Breast epithelium (tissue), 3 donors: ENCODE measurements around the gene CPNE4.

Source experiments
- CTCF ChIP-seq, 3 donors: fragments of 450-650 bp; IDR thresholded peaks; one replicate each; pipeline ENCODE4 v1.5.1; 2016 to 2017; ENCODE audit warnings: antibody characterized with exemption in 3 of 3, mild to moderate bottlenecking in 3 of 3, moderate library complexity in 3 of 3
- POLR2A ChIP-seq: fragments of 450-650 bp; IDR thresholded peaks from one replicate; pipeline ENCODE4 v1.6.1; 2016; ENCODE audit warnings: antibody characterized with exemption, mild to moderate bottlenecking, moderate library complexity
- POLR2AphosphoS5 ChIP-seq, 3 donors: sonication (generic); formaldehyde crosslinking; IDR thresholded peaks; one replicate each; pipeline ENCODE4 v1.6.1; 2017; ENCODE audit warnings: antibody characterized with exemption in 3 of 3

GRCh38 chr3:131856171-131856570 is 178.6 kb downstream of the CPNE4 start:
- no peak for TF ChIP-seq CTCF (IDR thresholded peaks at IDR 0.05)
- TF ChIP-seq POLR2A: no peak
- no peak for TF ChIP-seq POLR2AphosphoS5 (IDR thresholded peaks at IDR 0.05)
